ENCODE results near the gene HTR6.

- TF ChIP-seq CTCF (IDR thresholded peaks at IDR 0.05) (no peak), TCF7L2 (IDR thresholded peaks at IDR 0.05; ENCODE audit: low read depth, low read length) (no peak)
These were observed 35.3 kb upstream of the HTR6 start for GRCh38 chr1:19629357-19629756.

Measured in Panc1 (cell line).